GM21717 (cell line): ENCODE measurements around the gene EPHX1.

Experiments
- ATAC-seq: cut with Tn5 transposase; IDR thresholded peaks from one replicate; pipeline ENCODE4 v1.9.1; 2021; ENCODE audit warnings: mild to moderate bottlenecking, moderate library complexity; ENCODE audit not compliant: unreplicated experiment

EPHX1 gene

DNA sequence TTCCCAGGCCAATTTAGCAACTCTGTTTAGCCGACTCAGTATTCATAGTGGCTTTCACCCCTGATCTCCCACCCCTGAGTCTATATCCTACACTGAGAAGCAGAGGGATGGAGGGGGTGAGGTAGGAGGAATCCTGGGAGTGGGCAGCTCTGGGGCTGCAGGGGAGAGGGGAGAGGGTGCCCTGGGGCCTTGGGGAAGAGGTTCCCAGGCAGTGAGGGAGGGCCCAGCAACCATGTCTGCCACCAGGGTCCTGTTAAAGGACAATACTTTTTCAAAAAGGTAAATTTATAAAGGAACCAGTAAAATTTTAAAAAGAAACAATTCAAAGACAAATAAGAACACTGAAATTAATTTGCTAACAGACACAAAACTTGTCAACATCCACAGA, 30.3 kb downstream of the EPHX1 start:
- no peak for ATAC-seq

DNA sequence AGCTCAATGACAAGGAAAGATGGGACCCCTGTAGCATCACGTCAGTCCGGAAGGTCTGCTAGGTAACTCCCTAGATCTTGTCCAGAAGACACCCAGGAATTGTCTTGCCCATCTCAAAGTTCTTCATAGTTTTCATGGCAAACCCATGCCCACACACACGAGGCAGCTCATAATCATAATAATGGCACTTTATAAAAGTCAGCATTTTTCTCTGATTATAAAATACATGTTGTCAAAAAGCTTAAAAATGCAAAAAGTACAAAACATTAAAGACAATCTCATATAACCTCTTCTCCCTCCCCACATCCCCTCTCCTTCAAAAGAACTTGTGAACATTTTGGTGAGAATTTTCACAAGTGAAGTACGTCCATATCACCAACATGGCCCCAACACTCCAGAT, 30.8 kb downstream of the EPHX1 start:
- ATAC-seq, result no peak

DNA sequence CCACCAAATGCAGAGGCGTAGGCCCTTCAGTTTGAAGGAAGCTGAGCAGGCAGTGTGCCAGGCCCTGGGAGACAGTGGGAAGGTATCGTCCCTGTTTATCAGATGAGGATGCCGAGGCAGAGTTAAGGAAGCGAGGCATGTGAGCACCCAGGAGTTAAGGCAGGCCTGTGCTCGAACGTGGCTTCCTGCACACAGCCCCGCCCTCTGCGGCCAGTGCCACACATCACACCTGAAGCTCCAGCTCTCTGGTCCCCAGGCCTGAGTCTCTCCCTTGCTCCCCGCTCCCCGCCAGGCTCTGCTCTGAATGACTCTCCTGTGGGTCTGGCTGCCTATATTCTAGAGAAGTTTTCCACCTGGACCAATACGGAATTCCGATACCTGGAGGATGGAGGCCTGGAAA, 32.1 kb downstream of the EPHX1 start:
- no peak for ATAC-seq

DNA sequence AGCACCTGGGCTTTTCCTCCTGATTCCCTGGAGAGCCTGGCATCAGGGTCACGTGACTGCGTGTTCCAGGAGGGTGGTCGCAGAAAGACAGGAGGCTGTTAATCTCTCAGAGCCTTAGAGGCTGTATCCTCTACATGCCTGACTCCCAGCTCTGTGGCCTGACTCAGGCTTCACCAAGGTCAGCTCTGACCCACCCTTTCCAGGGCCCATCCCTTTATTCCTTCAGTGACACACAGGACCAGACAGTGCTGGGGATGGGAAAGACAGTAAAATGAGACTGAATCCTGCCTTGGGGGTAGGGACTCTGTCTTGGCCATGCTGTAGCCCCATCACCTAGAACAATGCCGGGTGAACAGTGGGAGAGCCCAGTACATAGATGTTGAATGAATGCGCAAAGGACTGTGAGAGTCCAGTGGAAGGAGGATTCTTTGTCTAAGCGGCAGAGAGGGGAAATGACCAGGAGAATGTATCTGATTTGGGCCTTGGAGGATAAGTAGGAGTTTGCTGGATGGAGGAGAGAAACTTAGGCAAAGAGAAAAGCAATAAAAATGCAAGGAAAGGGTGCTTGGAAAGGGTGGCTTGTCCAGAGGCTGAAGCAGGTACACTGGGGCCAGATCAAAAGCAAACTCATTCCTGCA, 33.0 kb downstream of the EPHX1 start:
- no peak for ATAC-seq

DNA sequence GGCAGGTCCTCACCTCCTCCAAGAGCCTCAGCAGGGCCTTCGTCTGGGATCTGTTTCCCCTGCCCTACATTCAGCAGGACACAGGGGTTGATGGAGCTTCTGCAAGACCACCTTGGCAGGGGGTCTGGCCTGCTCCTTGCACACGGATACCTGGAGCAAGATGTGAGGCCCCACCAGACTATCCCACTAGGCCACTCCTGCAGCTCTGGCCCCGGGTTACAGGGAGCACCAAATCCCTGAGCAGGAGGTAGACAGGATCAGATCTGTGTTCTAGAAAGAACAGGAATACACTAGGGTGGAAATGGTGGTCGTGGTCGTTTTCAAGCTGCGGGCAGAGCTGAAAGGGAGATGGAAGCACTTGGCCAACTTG, 33.5 kb downstream of the EPHX1 start:
- ATAC-seq, result no peak

DNA sequence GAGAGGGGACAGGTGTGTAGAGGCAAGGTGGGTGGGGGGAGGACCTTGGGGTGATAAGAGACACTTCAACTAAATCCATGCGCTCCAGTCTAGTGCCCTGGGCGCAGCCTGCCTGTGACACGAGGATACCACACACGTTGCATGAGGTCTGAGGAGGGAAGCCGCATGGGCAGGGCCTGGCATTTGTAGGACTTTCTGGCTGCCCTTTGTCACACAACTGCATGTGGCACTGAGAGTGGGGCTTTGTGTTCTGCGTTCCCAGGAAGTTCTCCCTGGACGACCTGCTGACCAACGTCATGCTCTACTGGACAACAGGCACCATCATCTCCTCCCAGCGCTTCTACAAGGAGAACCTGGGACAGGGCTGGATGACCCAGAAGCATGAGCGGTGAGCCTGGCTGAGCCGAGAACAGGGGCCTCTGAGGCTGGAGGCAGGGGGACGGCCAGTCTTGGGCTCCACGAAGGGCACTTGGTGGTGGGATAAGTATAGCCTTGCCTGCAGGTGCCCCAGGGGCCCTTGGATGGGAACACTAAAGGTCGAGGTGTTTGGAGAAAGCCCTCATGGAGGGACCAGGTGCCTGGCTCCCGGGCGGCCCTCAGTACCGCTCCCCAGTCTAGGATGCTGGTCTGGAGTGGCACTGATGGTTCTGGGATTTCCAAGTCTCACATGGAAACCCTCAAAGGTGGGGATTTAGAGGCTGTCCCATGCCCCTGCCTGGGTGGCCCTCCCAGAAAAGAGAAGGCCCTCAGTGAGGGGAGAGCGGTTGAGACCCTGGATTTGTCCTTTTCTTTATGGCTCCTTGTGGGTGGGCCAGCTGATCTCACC, 34.5 kb downstream of the EPHX1 start:
- no peak for ATAC-seq

DNA sequence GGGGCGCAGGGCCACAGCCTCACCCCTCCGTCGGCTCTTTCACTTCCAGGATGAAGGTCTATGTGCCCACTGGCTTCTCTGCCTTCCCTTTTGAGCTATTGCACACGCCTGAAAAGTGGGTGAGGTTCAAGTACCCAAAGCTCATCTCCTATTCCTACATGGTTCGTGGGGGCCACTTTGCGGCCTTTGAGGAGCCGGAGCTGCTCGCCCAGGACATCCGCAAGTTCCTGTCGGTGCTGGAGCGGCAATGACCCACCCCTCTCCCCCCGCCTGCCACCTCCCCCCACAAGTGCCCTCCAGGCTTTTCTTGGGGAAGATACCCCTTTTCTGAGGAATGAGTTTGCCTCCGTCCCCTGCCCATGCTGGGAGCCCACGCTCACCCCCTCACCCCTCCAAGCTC, 35.2 kb downstream of the EPHX1 start:
- no peak for ATAC-seq

DNA sequence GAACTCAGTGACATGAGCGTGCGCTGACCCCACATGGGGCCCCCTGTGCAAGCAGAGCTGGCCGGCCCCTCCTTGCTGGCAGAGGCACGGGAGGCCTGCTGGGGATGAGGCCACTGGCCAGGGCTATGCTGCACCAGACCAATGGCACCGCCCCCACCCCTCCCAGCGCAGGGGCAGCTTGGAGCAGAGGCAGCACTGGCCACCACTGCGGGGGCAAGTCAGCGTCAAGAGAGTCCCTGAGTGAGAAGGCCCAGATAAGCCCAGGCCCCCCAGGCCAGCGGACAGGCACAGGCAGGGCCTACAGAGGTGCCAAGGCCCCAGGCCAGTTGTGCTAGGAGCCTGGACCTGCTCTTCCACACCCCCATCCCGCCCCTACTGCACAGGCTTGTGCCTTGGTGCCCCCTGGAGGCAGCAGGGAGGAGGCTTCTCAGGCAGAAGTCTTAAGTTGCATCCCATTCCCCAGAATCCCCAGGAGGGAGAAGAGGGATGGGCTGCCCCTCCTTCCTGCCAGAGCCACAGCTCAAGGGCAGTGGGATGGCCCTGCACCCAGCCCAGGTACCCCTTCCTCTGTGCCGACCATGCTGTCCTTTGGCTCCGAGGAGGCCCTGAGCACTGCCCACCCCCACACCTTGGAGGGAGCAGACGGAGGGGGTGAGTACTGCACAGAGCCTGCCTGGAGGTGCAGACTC, 35.8 kb downstream of the EPHX1 start:
- no peak for ATAC-seq

DNA sequence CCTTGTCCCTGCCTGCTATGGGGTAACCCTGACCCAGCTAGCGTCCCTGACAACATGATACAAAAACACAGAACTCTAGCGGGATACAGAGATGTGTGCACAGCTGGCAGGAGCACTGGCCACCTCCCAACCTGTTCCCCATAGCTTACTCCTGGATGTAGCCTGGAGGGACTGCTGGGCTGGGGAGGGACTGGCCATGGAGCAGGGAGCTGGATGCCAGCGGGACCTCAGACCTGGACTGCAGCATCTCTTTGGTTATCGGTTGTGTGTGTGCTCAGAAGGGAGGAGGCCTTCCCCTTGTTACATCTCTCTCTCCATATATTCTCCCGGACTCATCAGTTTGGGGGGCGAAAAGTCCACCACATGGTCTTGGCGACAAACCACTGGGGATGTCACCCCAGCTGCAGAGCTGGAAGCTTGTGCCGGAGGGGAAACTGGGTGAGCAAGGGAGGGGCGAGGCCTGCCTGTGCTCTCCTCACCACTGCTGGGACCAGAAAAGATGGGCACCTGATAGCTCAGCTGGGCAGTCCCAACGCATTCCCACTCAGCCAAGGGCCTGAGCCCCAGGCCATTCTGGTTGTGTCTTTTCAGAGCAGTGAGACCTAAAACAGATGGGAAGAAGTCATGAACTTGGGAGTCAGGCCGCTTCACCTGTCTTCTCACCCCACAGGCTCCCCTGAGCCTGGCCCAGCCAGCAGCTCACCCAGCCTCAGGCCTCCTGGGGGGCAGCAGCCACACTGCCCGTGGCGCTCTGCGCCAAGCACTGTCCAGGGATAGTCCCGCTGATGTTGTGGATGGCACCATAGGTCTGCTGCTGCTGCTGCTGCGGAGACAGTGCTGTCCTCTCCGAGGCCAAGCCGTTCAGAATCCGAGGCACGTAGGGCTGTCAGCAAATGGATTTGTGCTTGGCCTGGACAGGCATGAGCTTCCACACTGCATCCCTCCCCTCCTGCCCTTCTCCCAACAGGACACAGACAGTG, 36.7 kb downstream of the EPHX1 start:
- no peak for ATAC-seq

DNA sequence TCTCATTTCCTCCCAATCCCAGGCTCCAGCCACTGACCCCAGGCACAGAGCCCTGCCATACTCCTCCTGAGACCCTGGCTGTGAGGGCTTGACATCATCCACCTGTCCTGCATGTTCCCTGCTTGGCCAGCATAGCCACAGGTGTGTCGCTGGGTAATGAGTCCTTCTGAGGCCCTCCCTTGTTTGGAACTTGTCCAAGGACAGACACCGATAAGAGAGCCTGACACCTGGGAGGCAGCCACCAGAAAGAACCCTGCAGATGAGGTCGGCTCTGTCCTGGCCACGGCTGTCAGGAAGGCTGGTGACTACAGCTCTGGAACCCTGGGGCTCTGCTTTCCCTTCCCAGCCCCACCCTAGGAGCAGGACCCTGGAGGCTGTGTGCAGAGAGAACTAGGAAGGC, 37.7 kb downstream of the EPHX1 start:
- ATAC-seq, result peak; percentile 8

DNA sequence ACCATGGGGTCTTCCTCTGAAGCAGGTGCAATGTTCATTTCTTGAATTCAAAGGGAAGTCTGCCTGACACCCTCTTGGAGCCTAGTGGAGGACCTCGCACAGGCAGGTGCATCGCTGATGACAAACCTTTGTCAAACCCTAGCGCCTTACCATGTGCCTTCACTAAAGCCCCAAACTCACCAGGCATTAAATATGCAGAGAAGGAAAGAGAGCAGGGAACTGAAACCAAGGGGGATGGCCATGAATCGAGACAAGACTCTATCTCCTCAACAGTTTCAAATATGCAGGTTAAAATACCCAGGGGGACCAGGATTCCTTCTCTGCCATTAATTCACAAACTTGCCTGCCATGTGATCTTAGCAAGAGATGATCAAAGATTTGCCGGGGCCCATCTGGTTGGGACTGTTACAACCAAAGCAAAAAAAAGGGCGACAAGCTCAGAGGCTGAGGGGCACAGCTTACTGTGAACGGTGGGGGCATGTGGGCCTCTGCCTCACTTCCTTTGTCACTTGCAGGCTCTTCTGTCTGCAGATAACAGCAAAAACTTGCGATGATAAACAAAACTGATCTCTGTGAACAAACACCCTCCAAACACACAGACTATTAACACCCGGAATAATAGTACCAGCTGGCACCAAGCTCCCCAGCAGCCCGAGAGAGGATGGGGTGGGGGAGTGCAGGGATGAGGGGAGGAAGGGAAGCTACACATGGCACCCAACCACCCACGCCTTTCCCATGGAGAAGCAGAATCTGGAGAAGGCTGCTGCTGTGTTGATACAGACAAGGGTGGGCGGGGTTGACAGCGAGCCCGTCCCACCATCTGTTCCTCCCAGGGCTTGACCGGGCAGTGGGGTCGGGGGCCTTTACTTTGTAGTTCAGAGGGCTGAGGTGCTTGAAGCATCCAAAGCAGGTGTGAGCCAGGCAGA, 38.4 kb downstream of the EPHX1 start:
- peak; percentile 77 for ATAC-seq

DNA sequence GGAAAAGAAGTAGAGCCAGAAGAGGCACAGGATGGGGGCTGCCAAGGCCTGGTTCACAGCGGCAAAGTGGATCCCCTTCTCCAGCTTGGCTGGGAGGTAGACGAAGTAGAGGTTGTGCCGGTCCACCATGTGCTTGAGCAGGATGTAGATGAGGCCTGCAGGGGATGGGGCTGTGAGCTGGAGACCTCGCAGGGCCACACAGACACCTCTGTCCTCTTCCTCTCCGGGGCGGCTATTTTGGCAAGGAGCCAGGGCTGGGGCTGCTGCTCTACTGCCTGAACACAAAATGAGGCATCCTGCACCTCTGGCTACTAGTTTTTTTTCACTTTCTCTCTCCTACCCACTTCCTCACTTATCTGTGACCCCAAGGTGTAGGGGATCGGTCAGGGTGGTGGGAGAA, 40.0 kb downstream of the EPHX1 start:
- no peak for ATAC-seq

DNA sequence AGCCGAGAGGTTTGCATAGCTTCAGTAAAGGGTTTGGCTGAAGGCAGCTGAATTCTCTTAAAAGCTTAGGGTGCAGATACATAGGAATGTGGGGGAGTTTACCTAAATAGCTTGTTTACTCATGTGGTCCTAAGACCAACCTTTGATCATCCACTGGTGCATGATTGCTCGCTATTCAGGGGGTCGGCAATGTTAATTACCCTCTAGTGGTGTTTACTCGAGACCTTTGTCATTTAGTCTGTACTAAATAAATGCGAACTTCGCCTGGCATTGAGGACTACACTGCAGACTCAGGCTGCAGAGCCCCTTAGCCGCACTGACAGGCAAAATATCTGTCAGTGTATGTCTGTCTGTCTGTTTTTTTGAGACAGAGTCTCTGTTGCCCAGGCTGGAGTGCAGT, 40.4 kb downstream of the EPHX1 start:
- no peak for ATAC-seq

DNA sequence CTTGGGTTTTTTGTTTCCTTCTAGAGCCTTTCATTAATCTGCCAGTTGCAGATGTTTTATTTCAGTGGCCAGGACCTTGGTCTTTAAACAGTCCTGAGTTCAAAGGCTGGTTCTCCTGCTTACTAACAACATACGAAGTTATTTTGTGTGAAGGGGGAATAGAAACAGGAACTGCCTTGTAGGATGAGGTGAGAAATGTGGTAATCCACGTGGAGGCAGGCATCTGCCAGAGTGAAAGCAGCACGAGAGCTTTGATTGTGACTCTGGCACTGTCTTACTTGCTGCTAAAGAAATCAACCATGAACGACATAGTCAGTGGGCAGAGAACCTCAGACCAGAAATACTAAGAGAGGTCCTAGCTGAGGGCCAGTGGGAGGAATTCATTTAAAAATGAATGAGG, 41.9 kb downstream of the EPHX1 start:
- peak; percentile 70 for ATAC-seq

DNA sequence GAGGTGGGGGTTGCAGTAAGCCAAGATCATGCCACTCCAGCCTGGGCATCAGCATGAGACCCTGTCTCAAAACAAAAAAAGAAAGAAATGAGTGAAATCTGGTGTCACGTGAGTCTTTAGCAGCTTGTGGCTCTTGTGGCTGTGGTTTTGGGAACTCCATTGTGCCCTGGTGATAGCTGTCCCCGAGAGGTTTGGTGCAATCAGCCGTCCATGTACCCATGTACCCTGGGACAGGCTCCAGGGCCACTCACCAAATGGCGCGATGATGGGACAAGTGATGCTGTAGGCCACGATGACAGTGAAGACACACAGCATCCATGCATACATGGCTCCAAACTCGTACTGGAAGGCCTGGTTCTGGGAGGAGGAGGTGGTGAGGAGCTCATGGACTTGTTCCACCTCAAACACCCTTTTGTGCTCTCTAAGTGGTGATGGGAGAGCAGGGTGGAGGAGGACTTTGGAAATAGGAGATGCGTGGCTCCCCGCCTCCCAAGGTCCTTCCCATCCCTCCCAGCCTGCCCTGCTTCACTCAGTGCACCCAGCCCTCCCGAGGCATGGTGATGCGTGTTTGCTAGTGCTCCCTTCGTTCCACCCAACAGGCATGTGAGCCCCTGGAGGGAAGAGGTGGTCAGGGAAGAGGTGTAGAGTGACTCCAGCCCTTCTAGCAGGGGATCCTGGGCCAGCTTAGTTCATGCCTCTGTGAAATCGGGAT, 42.6 kb downstream of the EPHX1 start:
- no peak for ATAC-seq

DNA sequence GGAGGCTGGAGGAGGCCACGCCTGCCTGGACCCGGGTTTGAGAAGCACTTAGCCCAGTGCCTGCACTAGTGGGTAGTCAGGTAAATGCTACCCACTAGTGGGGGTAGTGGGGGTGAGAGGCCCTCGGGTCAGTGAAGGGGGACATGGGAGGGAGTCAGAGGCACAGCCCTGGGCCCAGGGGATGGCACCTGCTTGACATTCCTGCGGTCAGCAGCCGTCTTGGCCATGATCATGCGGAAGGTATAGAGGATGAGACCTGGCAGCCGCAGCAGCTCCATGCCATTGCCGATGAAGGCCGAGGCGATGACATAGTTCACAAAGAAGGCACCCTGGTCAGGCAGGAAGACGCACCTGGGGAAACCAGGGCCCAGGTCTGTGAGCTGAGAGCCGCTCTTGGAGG, 43.5 kb downstream of the EPHX1 start:
- no peak for ATAC-seq

DNA sequence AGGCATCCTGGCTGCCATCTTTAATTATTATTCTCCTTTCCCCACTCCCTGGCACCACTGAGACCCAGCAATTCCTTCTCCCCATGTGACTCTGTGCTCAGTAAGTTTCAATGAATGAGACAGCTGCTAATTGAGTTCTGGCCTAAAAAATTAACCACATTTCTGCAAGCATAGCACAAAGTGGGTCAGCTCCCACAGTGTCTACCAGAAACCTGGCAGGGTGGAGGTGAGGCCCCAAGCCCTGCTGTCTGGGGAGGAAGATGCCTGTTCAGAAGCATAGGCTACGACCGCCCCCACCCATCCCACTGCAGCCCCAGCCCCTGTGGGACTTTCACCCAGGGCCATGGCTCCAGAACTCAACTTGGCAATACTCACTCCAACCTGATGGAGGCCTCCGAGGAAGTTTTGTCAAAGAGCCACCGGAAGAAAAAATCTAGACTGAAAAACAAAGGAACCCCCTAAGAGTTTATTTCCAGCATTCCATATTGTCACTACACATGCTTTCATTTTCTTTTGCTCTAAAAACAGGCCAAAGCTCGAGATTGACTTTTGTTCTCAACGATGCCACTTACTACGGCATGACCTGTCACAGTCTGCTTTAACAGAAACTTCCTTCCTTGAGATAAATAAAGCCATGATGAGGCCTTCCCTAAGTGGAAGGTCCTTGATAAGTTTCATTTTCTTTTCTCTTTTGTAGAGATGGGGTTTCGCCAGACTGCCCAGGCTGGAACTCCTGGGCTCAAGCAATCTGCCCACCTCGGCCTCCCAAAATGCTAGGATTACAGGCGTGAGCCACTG, 45.8 kb downstream of the EPHX1 start:
- no peak for ATAC-seq

DNA sequence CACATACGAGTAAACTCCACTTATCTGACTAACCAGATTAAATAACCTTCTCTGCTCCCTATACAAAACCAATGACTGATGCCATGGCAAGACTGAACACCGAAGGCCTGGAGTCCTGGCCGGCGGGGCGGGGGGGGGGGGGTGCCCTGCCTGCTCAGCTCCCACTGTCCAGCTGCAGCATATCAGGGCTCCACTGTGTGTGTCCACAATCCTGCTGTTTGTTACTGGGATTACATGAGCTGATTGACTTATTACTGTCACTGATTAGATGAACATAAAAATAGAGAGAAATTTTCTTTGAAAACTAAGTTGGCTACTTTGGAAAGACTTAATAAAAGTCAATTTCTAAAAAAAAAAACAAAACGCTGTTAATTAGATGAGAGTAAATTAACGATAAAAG, 47.3 kb downstream of the EPHX1 start:
- ATAC-seq, result no peak

DNA sequence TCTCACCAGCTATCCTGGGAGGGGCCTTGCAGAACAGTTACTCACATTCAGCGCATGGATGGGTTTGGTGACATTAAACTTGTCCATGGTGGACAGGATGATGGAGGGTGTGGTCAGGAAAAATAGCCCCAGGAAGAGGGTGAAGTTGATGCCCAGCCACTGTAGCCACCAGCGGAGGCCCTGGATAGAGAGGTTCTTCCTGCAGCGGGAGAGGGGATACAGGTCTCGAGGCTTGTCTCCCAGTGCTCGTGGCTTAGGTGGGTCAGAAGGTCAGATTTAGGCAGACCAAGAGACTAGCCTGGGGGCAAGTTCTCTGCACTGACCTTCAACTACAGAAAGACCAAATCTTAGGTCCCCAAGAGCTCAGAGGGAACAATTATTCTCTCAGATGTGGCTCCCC, 49.2 kb downstream of the EPHX1 start:
- no peak for ATAC-seq
